A549 treated with Mapracorat at 1 μM for 4 hours (cell line): ENCODE results near the gene ADIRF. TPM values are rescaled to one million over a fixed set of nuclear protein-coding genes. Genes with fewer than 3 reads are reported as not detected.

Experiments
- total RNA-seq: library from RNA; stranded (reverse); fragments of 200-300 nt; extraction: Qiagen RNA extraction; gene quantifications from 5 replicates; pipeline ENCODE4 v1.2.3, GENCODE V29; 2022

ADIRF gene
- not detected in 5 replicates for total RNA-seq

DNA sequence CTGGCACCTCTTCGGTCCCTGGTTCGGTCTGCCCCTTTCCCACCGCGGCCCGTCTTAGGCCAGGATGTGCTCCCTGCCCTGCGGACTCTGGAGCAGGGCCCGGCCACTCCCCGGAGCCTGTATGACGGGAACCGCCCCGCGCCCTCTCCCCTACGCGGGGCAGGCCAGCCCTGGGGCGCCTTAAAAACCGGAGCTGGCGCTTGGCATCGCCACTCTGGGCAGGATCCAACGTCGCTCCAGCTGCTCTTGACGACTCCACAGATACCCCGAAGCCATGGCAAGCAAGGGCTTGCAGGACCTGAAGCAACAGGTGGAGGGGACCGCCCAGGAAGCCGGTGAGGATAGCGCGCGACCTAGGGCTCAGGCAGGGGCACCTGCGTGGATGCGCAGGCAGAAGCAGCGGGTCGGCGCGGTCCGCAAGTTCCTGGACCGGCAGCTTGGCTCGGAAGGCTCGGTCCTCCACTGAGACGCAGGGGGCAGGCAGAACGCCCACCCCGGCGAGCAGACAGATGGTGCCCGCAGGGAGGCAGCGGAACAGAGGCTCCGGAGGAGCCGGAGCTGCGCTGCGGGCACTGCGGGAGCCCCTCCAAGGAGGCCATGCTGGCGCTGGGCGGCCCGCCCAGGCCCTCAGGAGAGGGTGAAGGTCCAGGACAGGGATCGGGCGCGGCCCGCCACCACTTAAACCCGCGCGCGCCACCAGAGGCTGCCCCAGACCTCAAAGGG lies at the start of gene ADIRF:
TSS of gene ADIRF (plus strand) at position 212 of the 723 bp plus-strand sequence. CDS start at position 275, 63 bp downstream.

DNA sequence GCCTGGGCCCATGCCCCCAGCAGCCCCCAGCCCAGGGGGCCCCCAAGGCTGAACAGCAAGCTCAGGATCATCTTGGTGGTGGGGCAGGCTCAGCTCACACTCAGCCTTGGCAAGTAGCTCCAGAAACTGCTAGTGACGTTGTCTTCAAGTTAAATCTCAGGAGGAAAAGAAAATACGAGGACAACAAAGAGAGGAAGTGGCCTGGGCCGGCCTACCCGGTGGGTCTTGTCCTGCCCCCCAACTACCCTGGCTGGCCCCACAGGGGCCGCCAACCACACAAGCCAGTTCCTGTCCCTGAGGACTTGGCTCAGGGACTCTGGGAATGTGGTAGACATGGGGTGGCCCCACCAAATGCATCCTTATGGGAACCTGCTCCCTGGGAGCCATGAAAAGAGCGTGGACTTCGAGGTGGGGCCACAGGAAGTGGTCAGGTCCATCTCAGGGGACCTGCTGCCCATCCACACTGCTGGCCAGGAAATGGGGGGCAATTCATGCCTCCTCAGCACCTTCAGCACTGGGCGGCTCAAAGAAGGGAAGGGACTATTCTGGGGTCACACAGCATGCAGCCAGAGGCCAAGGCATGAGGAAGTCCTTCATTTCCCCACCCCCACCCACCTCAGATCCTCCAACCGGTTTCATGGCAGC lies 10.7 kb upstream of the ADIRF start, which contains the start of gene MMRN2:
TSS of gene MMRN2 (minus strand) at position 145 of the 645 bp plus-strand sequence. CDS start at position 71, 74 bp downstream.

GRCh38 chr10:86958116-86958900 lies 10.0 kb upstream of the ADIRF start, which contains the start of gene SNCG:
Gene SNCG (plus strand): TSS chr10:86958599. CDS start chr10:86958698, 99 bp downstream.

DNA sequence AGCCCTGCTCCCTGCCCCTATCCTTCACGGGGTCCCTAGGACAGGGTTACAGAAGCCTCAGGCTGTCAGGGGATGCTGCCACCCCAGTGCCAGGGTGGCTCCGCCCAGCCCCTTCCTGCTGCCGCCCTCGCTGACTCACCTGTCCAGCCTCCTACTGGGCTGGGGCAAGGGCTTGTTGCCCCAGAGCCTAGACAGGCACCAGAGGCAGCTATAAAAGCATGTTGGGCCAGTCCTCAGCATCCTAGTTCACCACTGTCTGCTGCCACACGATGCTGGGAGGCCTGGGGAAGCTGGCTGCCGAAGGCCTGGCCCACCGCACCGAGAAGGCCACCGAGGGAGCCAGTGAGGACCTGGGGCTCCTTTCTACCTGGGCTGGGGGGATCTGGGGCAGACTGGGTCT lies 51.8 kb downstream of the ADIRF start, which contains the start of gene FAM25A:
TSS of gene FAM25A (plus strand) at position 239 of the 400 bp plus-strand sequence. CDS start at position 270, 31 bp downstream.

Other genes with a start within 250 kb of the ADIRF start
- 18.3 to 24.4 TPM (median 23.6 TPM) in 5 replicates for gene BMPR1A, start 211.9 kb upstream of the ADIRF start, total RNA-seq
- 0.73 to 1.6 TPM (median 0.98 TPM) in 5 replicates for gene MMRN2, start 10.9 kb upstream of the ADIRF start, total RNA-seq
- 9.9 to 14.5 TPM (median 13.4 TPM) in 5 replicates for gene SNCG, start 9.9 kb upstream of the ADIRF start, total RNA-seq
- not detected in 5 replicates for gene FAM25A, start 51.8 kb downstream of the ADIRF start, total RNA-seq
- 86.7 to 105 TPM (median 98.2 TPM) in 5 replicates for gene GLUD1, start 126.4 kb downstream of the ADIRF start, total RNA-seq
- 22.9 to 26.7 TPM (median 25.3 TPM) in 5 replicates for gene SHLD2, start 126.7 kb downstream of the ADIRF start, total RNA-seq